ENCODE measurements around the gene MOV10.
"Not testable (repeated sequence)": the region's sequence is repeated elsewhere in the genome, so short reads cannot be mapped to it uniquely, and the experiment has no call there.

Gene MOV10

DNA sequence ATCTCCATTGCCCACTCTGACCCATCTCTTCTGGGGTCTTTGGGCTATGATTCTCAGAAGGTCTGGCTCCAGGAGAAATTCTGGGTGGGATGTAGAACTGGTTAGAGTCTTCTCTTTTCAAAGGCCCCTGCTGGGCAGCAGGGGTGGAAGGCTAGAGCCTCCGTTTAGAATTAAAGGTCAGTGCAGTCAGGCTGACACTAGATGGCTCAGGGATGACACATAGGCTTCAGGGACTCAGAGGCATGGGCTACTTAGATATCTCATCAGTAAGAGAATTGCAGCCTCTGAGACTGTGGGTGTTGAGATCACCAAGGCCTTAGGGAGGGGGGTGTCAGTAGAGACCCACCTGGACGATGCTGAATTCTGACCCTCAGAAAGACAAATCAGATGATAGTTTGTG is 53.3 kb downstream of the MOV10 start:
- FAIRE-seq: no peak

DNA sequence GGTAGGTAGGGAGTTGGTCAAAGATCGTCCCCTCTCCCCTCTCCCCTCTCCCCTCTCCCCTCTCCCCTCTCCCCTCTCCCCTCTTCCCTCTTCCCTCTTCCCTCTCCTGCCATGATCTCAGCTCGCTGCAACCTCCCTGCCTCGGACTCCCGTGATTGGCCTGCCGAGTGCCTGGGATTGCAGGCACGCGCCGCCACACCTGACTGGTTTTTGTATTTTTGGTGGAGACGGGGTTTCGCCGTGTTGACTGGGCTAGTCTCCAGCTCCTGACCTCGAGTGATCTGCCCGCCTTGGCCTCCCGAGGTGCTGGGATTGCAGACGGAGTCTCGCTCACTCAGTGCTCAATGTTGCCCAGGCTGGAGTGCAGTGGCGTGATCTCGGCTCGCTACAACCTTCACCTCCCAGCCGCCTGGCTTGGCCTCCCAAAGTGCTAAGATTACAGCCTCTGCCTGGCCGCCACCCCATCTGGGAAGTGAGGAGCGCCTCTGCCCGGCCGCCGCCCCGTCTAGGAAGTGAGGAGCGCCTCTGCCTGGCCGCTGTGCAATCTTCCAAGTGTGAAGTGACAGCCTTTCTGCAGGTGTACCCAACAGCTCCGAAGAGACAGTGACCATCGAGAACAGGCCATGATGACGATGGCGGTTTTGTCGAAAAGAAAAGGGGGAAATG is 54.0 kb downstream of the MOV10 start:
- not testable (repeated sequence) for FAIRE-seq

More for the DNA sequence above, 53.3 kb downstream of the MOV10 start:
- DNase-seq (ENCODE audit: extremely low spot score, insufficient read length, low read depth): no peak

GRCh38 chr1:112729011-112729410 is 54.6 kb downstream of the MOV10 start:
- DNase-seq (ENCODE audit: extremely low spot score, insufficient read length, low read depth); FAIRE-seq: not testable (repeated sequence)

More for the DNA sequence above, 54.0 kb downstream of the MOV10 start:
- DNase-seq (ENCODE audit: extremely low spot score, insufficient read length, low read depth): not testable (repeated sequence)

DNA sequence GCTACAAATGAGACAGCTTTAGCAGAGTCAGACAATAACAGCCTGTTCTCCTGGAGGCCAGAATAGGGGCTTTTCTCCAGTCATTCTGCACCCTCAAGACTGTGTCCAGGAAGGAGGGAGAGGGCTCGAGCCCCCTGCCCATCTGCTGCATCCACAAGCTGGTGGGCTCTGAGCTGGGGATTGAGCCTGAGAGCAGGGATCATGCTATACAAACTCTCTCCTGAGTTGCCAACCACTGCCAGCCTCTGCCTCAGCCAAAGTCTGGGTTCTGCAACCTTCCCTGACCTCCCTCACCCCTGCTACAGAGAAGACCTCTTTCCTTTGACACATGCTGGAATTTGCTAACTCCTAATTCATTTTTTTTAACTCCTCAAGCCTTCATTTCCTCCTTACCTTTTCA is 55.5 kb downstream of the MOV10 start:
- no peak for DNase-seq (ENCODE audit: extremely low spot score, insufficient read length, low read depth)
- no peak for FAIRE-seq

DNA sequence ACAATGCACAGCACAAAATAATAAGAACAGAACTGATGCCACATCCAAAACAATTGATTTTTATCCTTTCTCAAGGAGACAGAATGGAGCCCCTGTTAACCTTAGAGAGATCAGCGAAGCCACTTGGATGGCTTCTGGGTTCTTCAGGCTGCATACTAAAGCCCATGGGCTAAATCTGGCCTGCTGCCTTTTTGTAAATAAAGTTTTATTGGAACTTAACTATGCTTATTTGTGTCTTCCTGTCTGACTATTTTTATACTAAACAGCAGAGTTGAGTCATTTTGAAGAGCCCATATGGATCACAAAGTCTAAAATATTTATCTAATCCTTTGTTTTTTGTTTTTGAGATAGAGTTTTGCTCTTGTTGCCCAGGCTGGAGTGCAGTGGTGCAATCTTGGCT is 57.0 kb downstream of the MOV10 start:
- FAIRE-seq (no peak), DNase-seq (ENCODE audit: extremely low spot score, insufficient read length, low read depth) (no peak)

- no peak for DNase-seq (ENCODE audit: extremely low spot score, insufficient read length, low read depth)
- no peak for FAIRE-seq
Measured at GRCh38 chr1:112735752-112736151, 61.3 kb downstream of the MOV10 start.

- FAIRE-seq (no peak), DNase-seq (ENCODE audit: extremely low spot score, insufficient read length, low read depth) (no peak)
Measured at GRCh38 chr1:112737573-112737972, 63.1 kb downstream of the MOV10 start.

DNA sequence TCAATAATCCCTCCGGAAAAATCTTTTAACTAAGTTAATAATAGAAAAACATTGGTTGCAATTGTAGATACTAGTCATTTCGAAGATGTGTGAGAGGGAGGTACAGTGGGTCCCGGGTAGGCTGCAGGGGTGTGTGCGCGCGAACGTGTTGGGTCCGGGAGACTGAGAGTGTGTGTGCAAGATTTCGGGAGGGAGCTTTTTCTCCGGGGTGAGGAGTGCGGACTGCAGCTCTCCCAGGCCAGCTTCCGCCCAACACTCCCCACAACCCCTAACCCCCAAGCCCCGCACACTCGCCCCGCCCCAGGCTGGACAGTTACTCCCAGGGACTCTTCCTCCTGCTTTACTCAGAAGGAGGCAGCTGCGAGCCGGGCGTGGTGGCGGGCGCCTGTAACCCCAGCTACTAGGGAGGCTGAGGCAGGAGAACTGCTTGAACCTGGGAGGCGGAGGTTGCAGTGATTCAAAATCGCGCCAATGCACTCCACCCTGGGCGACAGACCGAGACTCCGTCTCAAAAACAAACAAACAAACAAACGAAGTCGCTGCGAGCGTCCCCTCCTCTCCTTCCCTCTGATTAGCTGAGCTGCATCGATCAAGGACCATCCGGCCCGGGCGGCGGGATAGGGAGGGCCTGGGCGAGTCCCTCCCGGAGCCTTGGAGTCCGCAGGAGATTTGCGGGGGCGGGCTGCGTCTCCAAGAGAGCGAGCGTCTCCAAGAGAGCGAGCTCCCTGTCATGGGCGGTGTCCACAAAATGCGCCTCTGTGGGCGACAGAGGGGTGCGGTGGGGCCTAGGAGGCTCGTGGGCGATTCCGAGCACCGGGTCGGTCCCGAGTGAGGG is 68.9 kb downstream of the MOV10 start:
- FAIRE-seq: no peak

DNA sequence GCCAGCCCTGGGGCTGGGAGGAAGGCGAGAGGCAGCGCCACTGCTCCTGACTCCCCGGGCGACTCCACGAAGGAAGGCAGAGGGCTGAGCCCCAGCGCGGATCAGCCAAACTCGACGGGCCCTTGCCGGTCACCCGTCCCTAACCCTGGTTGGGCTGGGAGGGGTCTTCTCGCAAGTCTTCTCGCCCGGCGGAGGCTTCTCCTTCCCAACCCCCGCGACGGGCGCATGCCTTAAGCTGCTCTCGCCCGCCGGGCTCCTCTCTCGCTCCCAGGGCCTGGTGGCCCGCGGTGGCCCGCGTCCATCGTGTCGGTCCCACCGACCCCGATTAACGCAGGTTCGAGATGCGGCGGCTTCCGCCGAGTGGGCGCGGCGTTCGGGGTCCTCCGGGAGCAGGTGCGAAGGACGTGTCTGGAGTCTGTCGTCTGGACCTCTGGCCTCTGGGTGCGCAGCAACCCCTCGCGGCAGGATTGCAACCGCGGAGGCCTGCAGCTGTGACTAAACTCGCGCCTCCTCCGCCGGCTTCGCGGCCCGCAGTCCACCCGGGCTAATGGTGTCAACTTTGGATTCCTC is 69.6 kb downstream of the MOV10 start:
- FAIRE-seq: no peak
- no peak for DNase-seq (ENCODE audit: extremely low spot score, insufficient read length, low read depth)

More for the DNA sequence above, 68.9 kb downstream of the MOV10 start:
- no peak for DNase-seq (ENCODE audit: extremely low spot score, insufficient read length, low read depth)

- FAIRE-seq (no peak), DNase-seq (ENCODE audit: extremely low spot score, insufficient read length, low read depth) (no peak)
Measured at GRCh38 chr1:112748396-112748795, 73.9 kb downstream of the MOV10 start.
